Hepatocyte (in vitro differentiated cells): Measurements from ENCODE around the gene RAB1A. TPM values are rescaled to one million over a fixed set of nuclear protein-coding genes. Genes with fewer than 3 reads are reported as not detected.

ENCODE experiments used
- DNase-seq: peaks from one replicate; pipeline ENCODE4 v3.0.0-alpha.2; 2016; ENCODE audit warnings: low spot score
- H2AFZ ChIP-seq: fragments of 200-600 bp; sonication (generic); 2 replicates; pipeline ENCODE4 v1.6.0; 2016; ENCODE audit warnings: antibody characterized with exemption, mild to moderate bottlenecking
- H3K27ac ChIP-seq: fragments of 200-600 bp; sonication (generic); 2 replicates; pipeline ENCODE4 v1.5.1; 2016; ENCODE audit warnings: mild to moderate bottlenecking
- H3K27me3 ChIP-seq: fragments of 200-600 bp; sonication (generic); 2 replicates; pipeline ENCODE4 v1.6.1; 2016
- H3K36me3 ChIP-seq: fragments of 200-600 bp; sonication (generic); replicated peaks from 2 replicates; pipeline ENCODE4 v1.5.1; 2016; ENCODE audit warnings: low read depth; ENCODE audit not compliant: insufficient read depth
- H3K4me1 ChIP-seq: fragments of 200-600 bp; sonication (generic); 2 replicates; pipeline ENCODE4 v1.5.1; 2016; ENCODE audit warnings: mild to moderate bottlenecking, moderate library complexity; ENCODE audit not compliant: insufficient read depth
- H3K4me2 ChIP-seq: fragments of 200-600 bp; sonication (generic); 2 replicates; pipeline ENCODE4 v1.6.0; 2016
- H3K4me3 ChIP-seq: fragments of 200-600 bp; sonication (generic); 2 replicates; pipeline ENCODE4 v1.5.1; 2016; ENCODE audit warnings: mild to moderate bottlenecking
- H3K79me2 ChIP-seq: fragments of 200-600 bp; sonication (generic); 2 replicates; pipeline ENCODE4 v1.6.0; 2017; ENCODE audit warnings: mild to moderate bottlenecking
- H3K9me2 ChIP-seq: fragments of 200-600 bp; sonication (generic); replicated peaks from 2 replicates; pipeline ENCODE4 v1.6.0; 2017; ENCODE audit warnings: mild to moderate bottlenecking; ENCODE audit not compliant: insufficient read depth
- H3K9me3 ChIP-seq: fragments of 200-600 bp; sonication (generic); 2 replicates; pipeline ENCODE4 v1.5.1; 2016; ENCODE audit warnings: low read depth, mild to moderate bottlenecking
- H4K20me1 ChIP-seq: fragments of 200-600 bp; sonication (generic); 2 replicates; pipeline ENCODE4 v1.6.0; 2016; ENCODE audit warnings: mild to moderate bottlenecking; ENCODE audit not compliant: insufficient read depth, poor library complexity, severe bottlenecking
- EZH2 ChIP-seq: fragments of 200-600 bp; sonication (generic); IDR thresholded peaks from 2 replicates; pipeline ENCODE4 v1.6.1; 2016; ENCODE audit warnings: antibody characterized with exemption, mild to moderate bottlenecking, borderline replicate concordance
- EZH2phosphoT487 ChIP-seq: fragments of 200-600 bp; sonication (generic); IDR thresholded peaks from one replicate; pipeline ENCODE4 v1.6.1; 2018; ENCODE audit warnings: antibody characterized with exemption, mild to moderate bottlenecking, low read depth, moderate library complexity; ENCODE audit not compliant: unreplicated experiment, severe bottlenecking
- WGBS: methylation state at CpG from one replicate; pipeline ENCODE4 v1.1.6; 2016; ENCODE audit warnings: low lambda C conversion rate; ENCODE audit errors: missing lambda C conversion rate; 5-methylcytosine and 5-hydroxymethylcytosine counted together
- polyA plus RNA-seq: library from polyadenylated mRNA; unstranded; fragments of >200 nt; fragmentation: Nextera tagmentation; extraction: Ambion mirVana; gene quantifications from 2 replicates; pipeline ENCODE4 v1.2.1, GENCODE V29; 2016
- total RNA-seq: library from RNA; depleted of rRNA; stranded (reverse); fragments of >200 nt; gene quantifications from 2 replicates; pipeline ENCODE4 v1.2.3, GENCODE V29; 2014
- TF ChIP-seq, protein P1 (sequence below): fragments of 200-600 bp; sonication (generic); IDR thresholded peaks from 2 replicates; pipeline ENCODE4 v1.5.1; 2016; ENCODE audit warnings: antibody characterized with exemption, mild to moderate bottlenecking; ENCODE audit not compliant: poor library complexity

RAB1A gene
- total and polyA plus RNA-seq, 2 experiments from 2014 or later: 200 to 347 TPM

DNA sequence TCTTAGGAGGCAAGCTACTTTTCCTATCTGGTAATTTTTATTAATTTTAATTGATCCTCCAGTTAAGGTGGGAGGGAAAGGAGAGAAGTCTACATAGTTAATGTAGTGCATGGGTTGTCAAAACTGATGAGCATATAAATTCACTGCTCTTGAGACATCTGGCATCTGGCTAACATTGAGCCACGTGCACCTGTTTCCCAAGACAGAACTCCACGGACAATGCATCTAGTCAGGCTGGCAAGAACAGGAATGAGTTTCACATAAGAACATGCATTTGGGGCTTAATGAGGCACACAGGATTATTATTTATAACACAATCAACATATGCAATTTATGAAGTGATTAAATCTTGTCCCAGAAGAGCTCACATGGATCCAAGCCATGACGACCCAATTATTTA is 16.2 kb upstream of the RAB1A start:
- Histone ChIP-seq H2AFZ (no peak overlapping the region), H3K4me2 (no peak overlapping the region), H3K4me1 (no peaks in the 10 kb centered on the region), H3K27me3 (no peaks in the 10 kb centered on the region), H3K27ac (no peak overlapping the region), H4K20me1 (no peaks in the 10 kb centered on the region), H3K9me3 (no peaks in the 10 kb centered on the region), H3K79me2 (no peaks in the 10 kb centered on the region), H3K9me2 (no peaks in the 10 kb centered on the region), H3K36me3 (no peaks in the 10 kb centered on the region), H3K4me3 (no peak overlapping the region)
- no peak for TF ChIP-seq EZH2phosphoT487
- TF ChIP-seq EZH2: no peak
- TF ChIP-seq, protein P1, sequence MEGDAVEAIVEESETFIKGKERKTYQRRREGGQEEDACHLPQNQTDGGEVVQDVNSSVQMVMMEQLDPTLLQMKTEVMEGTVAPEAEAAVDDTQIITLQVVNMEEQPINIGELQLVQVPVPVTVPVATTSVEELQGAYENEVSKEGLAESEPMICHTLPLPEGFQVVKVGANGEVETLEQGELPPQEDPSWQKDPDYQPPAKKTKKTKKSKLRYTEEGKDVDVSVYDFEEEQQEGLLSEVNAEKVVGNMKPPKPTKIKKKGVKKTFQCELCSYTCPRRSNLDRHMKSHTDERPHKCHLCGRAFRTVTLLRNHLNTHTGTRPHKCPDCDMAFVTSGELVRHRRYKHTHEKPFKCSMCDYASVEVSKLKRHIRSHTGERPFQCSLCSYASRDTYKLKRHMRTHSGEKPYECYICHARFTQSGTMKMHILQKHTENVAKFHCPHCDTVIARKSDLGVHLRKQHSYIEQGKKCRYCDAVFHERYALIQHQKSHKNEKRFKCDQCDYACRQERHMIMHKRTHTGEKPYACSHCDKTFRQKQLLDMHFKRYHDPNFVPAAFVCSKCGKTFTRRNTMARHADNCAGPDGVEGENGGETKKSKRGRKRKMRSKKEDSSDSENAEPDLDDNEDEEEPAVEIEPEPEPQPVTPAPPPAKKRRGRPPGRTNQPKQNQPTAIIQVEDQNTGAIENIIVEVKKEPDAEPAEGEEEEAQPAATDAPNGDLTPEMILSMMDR: no peak
- 95% methylated on average over 3 of the region's 3 CpGs for WGBS
- no peak for DNase-seq

DNA sequence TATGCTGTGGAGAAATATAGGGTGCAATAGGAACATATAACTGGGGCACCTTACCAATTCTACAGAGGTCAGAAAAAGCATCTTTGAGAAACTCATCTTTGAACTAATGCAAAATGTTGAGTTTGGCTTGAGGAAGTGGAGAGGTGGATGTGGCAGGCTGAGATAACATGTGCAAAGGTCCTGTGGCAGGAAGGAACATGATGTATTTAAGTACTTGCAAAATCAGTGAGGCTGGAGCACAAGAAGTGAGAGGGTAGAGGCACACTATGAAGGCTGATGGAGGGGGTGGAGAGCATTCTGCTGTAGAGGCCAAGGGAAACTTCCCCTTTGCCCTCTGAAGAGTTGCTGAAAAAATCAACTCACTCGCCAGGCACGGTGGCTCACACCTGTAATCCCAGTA is 14.7 kb upstream of the RAB1A start:
- DNase-seq: no peak
- no peaks in the 10 kb centered on the region for H3K79me2 ChIP-seq
- no peak overlapping the region for H3K27ac ChIP-seq
- no peaks in the 10 kb centered on the region for H3K9me3 ChIP-seq
- no peaks in the 10 kb centered on the region for H4K20me1 ChIP-seq
- H3K27me3 ChIP-seq: no peaks in the 10 kb centered on the region
- WGBS: 37% methylated on average over 2 of the region's 2 CpGs
- no peak overlapping the region for H2AFZ ChIP-seq
- no peaks in the 10 kb centered on the region for H3K9me2 ChIP-seq
- no peak for TF ChIP-seq EZH2phosphoT487
- TF ChIP-seq, protein P1: no peak
- H3K4me2 ChIP-seq: no peak overlapping the region
- H3K4me3 ChIP-seq: no peak overlapping the region
- no peaks in the 10 kb centered on the region for H3K4me1 ChIP-seq
- no peaks in the 10 kb centered on the region for H3K36me3 ChIP-seq

DNA sequence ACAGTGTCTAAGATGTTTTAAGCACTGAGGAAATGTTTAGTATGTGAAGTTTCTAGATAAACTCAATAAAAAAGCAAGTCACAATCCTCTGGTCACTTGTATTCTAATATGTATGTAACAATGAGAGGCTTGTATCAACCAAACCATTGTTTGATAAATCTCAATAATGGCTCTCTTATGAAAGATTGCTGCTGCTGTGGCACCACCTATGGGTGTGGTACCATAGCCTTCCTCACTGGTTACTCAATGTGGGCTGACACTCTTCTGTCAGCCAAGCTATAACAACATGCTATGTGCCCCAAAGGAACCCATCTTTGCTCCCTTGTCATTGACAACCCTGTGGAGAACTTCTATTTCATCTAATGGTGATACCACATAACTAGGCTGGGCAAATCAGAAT is 12.6 kb upstream of the RAB1A start:
- Histone ChIP-seq H3K27me3 (no peaks in the 10 kb centered on the region), H3K27ac (no peak overlapping the region), H2AFZ (no peak overlapping the region), H3K79me2 (no peaks in the 10 kb centered on the region), H3K9me2 (no peaks in the 10 kb centered on the region), H3K4me2 (no peak overlapping the region), H4K20me1 (no peaks in the 10 kb centered on the region), H3K36me3 (no peaks in the 10 kb centered on the region), H3K4me3 (no peak overlapping the region), H3K4me1 (peaks cover 4% of the 10 kb centered on the region), H3K9me3 (no peaks in the 10 kb centered on the region)
- TF ChIP-seq EZH2: no peak
- TF ChIP-seq EZH2phosphoT487: no peak
- TF ChIP-seq, protein P1: no peak
- no peak for DNase-seq

DNA sequence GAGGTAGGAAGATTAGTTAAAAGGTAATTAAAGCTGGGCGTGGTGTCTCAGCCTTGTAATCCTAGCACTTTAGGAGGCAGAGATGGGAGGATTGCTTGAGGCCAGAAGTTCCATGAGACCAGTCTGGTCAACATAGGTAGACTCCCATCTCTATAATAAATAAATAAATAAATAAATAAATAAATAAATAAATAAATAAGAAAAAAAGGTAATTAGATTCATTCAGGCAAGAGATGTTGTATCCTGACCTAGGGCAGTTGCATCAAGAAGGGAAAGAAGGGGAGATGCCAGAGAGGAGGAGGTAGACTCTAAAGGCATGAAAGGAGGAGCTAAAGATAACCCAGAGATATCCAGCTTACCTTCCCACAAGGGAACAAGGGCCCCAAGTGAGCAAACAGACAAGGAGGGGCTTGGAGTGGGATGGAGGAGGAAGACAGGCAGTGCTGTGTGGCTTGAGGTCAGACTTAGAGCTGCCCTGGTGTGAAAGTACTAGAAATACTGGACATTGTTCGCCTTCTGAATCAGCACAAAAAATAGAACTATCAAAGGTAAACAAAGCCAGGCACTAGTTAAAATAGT is 7.4 kb upstream of the RAB1A start:
- 69% methylated on average over 2 of the region's 2 CpGs for whole genome bisulfite sequencing
- H3K9me3 ChIP-seq: no peaks in the 10 kb centered on the region
- no peak overlapping the region for H3K4me2 ChIP-seq
- H4K20me1 ChIP-seq: no peaks in the 10 kb centered on the region
- TF ChIP-seq EZH2: no peak
- H3K36me3 ChIP-seq: no peaks in the 10 kb centered on the region
- H3K27ac ChIP-seq: peak overlapping the region; percentile 50
- H2AFZ ChIP-seq: no peak overlapping the region
- H3K27me3 ChIP-seq: no peaks in the 10 kb centered on the region
- peaks cover 10% of the 10 kb centered on the region for H3K4me1 ChIP-seq
- no peaks in the 10 kb centered on the region for H3K79me2 ChIP-seq
- no peaks in the 10 kb centered on the region for H3K9me2 ChIP-seq
- DNase-seq: peak; percentile 49
- H3K4me3 ChIP-seq: no peak overlapping the region
